ENCODE data around the gene FOXP1. TPM values are rescaled to one million over a fixed set of nuclear protein-coding genes. Genes with fewer than 3 reads are reported as not detected.

Gene FOXP1
- total RNA-seq, 2 donors from 2014 or later: 41.7 to 94.3 TPM

- H3K27ac ChIP-seq (ENCODE audit: low read depth, low read length): no peak overlapping the region
- H3K9ac ChIP-seq (ENCODE audit: extremely low read depth, low read length, poor library complexity, severe bottlenecking): no peak overlapping the region
- no peaks in the 10 kb centered on the region for H3K4me1 ChIP-seq (ENCODE audit: control insufficient read depth, insufficient read depth, low read length)
- no peaks in the 10 kb centered on the region for H3K9me3 Mint-ChIP-seq
- H3K27me3 ChIP-seq (ENCODE audit: control insufficient read depth, insufficient read depth, low read length, poor library complexity, severe bottlenecking): no peaks in the 10 kb centered on the region
- no peaks in the 10 kb centered on the region for H3K36me3 ChIP-seq (ENCODE audit: control insufficient read depth, insufficient read depth, low read length)
- H3K27ac Mint-ChIP-seq: no peak overlapping the region
- H3K36me3 Mint-ChIP-seq (ENCODE audit: low read depth): peaks cover 19% of the 10 kb centered on the region
- no peak overlapping the region for H3K4me3 Mint-ChIP-seq
- DNase-seq: no peak
- H3K27me3 Mint-ChIP-seq (ENCODE audit: insufficient read depth): no peaks in the 10 kb centered on the region
- peaks cover 11% of the 10 kb centered on the region for H3K4me1 Mint-ChIP-seq
- TF ChIP-seq, protein P1, sequence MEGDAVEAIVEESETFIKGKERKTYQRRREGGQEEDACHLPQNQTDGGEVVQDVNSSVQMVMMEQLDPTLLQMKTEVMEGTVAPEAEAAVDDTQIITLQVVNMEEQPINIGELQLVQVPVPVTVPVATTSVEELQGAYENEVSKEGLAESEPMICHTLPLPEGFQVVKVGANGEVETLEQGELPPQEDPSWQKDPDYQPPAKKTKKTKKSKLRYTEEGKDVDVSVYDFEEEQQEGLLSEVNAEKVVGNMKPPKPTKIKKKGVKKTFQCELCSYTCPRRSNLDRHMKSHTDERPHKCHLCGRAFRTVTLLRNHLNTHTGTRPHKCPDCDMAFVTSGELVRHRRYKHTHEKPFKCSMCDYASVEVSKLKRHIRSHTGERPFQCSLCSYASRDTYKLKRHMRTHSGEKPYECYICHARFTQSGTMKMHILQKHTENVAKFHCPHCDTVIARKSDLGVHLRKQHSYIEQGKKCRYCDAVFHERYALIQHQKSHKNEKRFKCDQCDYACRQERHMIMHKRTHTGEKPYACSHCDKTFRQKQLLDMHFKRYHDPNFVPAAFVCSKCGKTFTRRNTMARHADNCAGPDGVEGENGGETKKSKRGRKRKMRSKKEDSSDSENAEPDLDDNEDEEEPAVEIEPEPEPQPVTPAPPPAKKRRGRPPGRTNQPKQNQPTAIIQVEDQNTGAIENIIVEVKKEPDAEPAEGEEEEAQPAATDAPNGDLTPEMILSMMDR (conservative IDR thresholded peaks at IDR 0.05): no peak
- no peak overlapping the region for H3K4me3 ChIP-seq (ENCODE audit: low read length)
- WGBS, 2 experiments (ENCODE audit: insufficient coverage in 1 of 2, insufficient read length in 1 of 2): 81 to 90% methylated on average over 3 to 5 of the region's 5 CpGs
- no peaks in the 10 kb centered on the region for H3K9me3 ChIP-seq (ENCODE audit: control insufficient read depth, low read length)
Observed at GRCh38 chr3:71573181-71573580, 10.3 kb downstream of the FOXP1 start.

GRCh38 chr3:71570546-71570945, 13.0 kb downstream of the FOXP1 start:
- H3K27ac Mint-ChIP-seq: no peak overlapping the region

GRCh38 chr3:71568207-71568606, 15.3 kb downstream of the FOXP1 start:
- Mint-ChIP-seq H3K4me1 (peaks cover 23% of the 10 kb centered on the region), H3K9me3 (no peaks in the 10 kb centered on the region), H3K27ac (no peak overlapping the region), H3K4me3 (no peak overlapping the region), H3K36me3 (ENCODE audit: low read depth) (peaks cover 32% of the 10 kb centered on the region), H3K27me3 (ENCODE audit: insufficient read depth) (no peaks in the 10 kb centered on the region)
- H3K36me3 ChIP-seq (ENCODE audit: control insufficient read depth, insufficient read depth, low read length): no peaks in the 10 kb centered on the region
- no peak for DNase-seq
- H3K4me1 ChIP-seq (ENCODE audit: control insufficient read depth, insufficient read depth, low read length): peaks cover 3% of the 10 kb centered on the region
- no peak overlapping the region for H3K9ac ChIP-seq (ENCODE audit: extremely low read depth, low read length, poor library complexity, severe bottlenecking)
- no peaks in the 10 kb centered on the region for H3K27me3 ChIP-seq (ENCODE audit: control insufficient read depth, insufficient read depth, low read length, poor library complexity, severe bottlenecking)
- H3K4me3 ChIP-seq (ENCODE audit: low read length): no peak overlapping the region
- H3K27ac ChIP-seq (ENCODE audit: low read depth, low read length): no peak overlapping the region
- TF ChIP-seq, protein P1 (conservative IDR thresholded peaks at IDR 0.05): no peak
- no peaks in the 10 kb centered on the region for H3K9me3 ChIP-seq (ENCODE audit: control insufficient read depth, low read length)

More at GRCh38 chr3:71570546-71570945, 13.0 kb downstream of the FOXP1 start:
- Histone ChIP-seq H3K27ac (ENCODE audit: low read depth, low read length) (no peak overlapping the region), H3K4me1 (ENCODE audit: control insufficient read depth, insufficient read depth, low read length) (no peaks in the 10 kb centered on the region), H3K36me3 (ENCODE audit: control insufficient read depth, insufficient read depth, low read length) (no peaks in the 10 kb centered on the region), H3K4me3 (ENCODE audit: low read length) (no peak overlapping the region), H3K27me3 (ENCODE audit: control insufficient read depth, insufficient read depth, low read length, poor library complexity, severe bottlenecking) (no peaks in the 10 kb centered on the region), H3K9me3 (ENCODE audit: control insufficient read depth, low read length) (no peaks in the 10 kb centered on the region), H3K9ac (ENCODE audit: extremely low read depth, low read length, poor library complexity, severe bottlenecking) (no peak overlapping the region)
- Mint-ChIP-seq H3K4me3 (no peak overlapping the region), H3K36me3 (ENCODE audit: low read depth) (peaks cover 28% of the 10 kb centered on the region), H3K9me3 (no peaks in the 10 kb centered on the region), H3K27me3 (ENCODE audit: insufficient read depth) (no peaks in the 10 kb centered on the region), H3K4me1 (peaks cover 14% of the 10 kb centered on the region)
- no peak for DNase-seq
- TF ChIP-seq, protein P1 (conservative IDR thresholded peaks at IDR 0.05): no peak
- WGBS, 2 experiments (ENCODE audit: insufficient coverage in 1 of 2, insufficient read length in 1 of 2): 92% methylated on average over 3 of the region's 3 CpGs; no CpG with 5 or more reads in 1 of the 2 experiments
